ENCODE measurements around the gene MEGF6.

Gene MEGF6

GRCh38 chr1:3614755-3615742 lies 3.7 kb upstream of the MEGF6 start:
- peak; percentile 81 for TF ChIP-seq CTCF (conservative IDR thresholded peaks at IDR 0.05; ENCODE audit: low read depth, low read length)
- peak; percentile 31 for DNase-seq (ENCODE audit: low read depth)

GRCh38 chr1:3612123-3612522 lies 815 bp upstream of the MEGF6 start:
- no peak overlapping the region for H3K4me3 ChIP-seq (ENCODE audit: low read depth, low read length)
- DNase-seq (ENCODE audit: low read depth), result no peak
- TF ChIP-seq CTCF (conservative IDR thresholded peaks at IDR 0.05; ENCODE audit: low read depth, low read length), result no peak

More at GRCh38 chr1:3614755-3615742, 3.7 kb upstream of the MEGF6 start:
- H3K4me3 ChIP-seq (ENCODE audit: low read depth, low read length), result no peak overlapping the region

- H3K4me3 ChIP-seq (ENCODE audit: low read depth, low read length), result peak overlapping the region; percentile 45
- peak; percentile 46 for DNase-seq (ENCODE audit: low read depth)
- TF ChIP-seq CTCF (conservative IDR thresholded peaks at IDR 0.05; ENCODE audit: low read depth, low read length), result no peak
Measured at GRCh38 chr1:3610527-3611169, 660 bp downstream of the MEGF6 start.

GRCh38 chr1:3609769-3610526 lies 1.4 kb downstream of the MEGF6 start:
- H3K4me3 ChIP-seq (ENCODE audit: low read depth, low read length), result no peak overlapping the region
- no peak for DNase-seq (ENCODE audit: low read depth)
- TF ChIP-seq CTCF (conservative IDR thresholded peaks at IDR 0.05; ENCODE audit: low read depth, low read length), result no peak

GRCh38 chr1:3609016-3609768 lies 2.1 kb downstream of the MEGF6 start:
- no peak overlapping the region for H3K4me3 ChIP-seq (ENCODE audit: low read depth, low read length)
- no peak for TF ChIP-seq CTCF (conservative IDR thresholded peaks at IDR 0.05; ENCODE audit: low read depth, low read length)
- DNase-seq (ENCODE audit: low read depth), result no peak

- no peak overlapping the region for H3K4me3 ChIP-seq (ENCODE audit: low read depth, low read length)
- no peak for DNase-seq (ENCODE audit: low read depth)
- TF ChIP-seq CTCF (conservative IDR thresholded peaks at IDR 0.05; ENCODE audit: low read depth, low read length), result no peak
Measured at GRCh38 chr1:3608154-3608553, 3.2 kb downstream of the MEGF6 start.
